Ishikawa (cell line): ENCODE data around the gene DNAH8.

Source experiments
- CREB1 ChIP-seq: IDR thresholded peaks from 2 replicates; pipeline ENCODE4 v1.6.1; 2012; ENCODE audit warnings: low read depth
- EP300 ChIP-seq: IDR thresholded peaks from 2 replicates; pipeline ENCODE4 v1.6.1; 2012; ENCODE audit warnings: borderline replicate concordance
- NFIC ChIP-seq: IDR thresholded peaks from 2 replicates; pipeline ENCODE4 v1.6.1; 2012
- RAD21 ChIP-seq: IDR thresholded peaks from 2 replicates; pipeline ENCODE4 v1.6.1; 2012; ENCODE audit warnings: low read depth
- TAF1 ChIP-seq: IDR thresholded peaks from 2 replicates; pipeline ENCODE4 v1.6.1; 2012; ENCODE audit warnings: low read depth, mild to moderate bottlenecking
- YY1 ChIP-seq: IDR thresholded peaks from 2 replicates; pipeline ENCODE4 v1.6.1; 2012; ENCODE audit warnings: low read depth
- ZBTB7A ChIP-seq: IDR thresholded peaks from 2 replicates; pipeline ENCODE4 v1.6.1; 2012; ENCODE audit warnings: low read depth
- TF ChIP-seq, protein P1 (sequence below): IDR thresholded peaks from 2 replicates; pipeline ENCODE4 v1.6.1; 2012
- TF ChIP-seq, protein P2 (sequence below): IDR thresholded peaks from 2 replicates; pipeline ENCODE4 v1.6.1; 2012

DNA sequence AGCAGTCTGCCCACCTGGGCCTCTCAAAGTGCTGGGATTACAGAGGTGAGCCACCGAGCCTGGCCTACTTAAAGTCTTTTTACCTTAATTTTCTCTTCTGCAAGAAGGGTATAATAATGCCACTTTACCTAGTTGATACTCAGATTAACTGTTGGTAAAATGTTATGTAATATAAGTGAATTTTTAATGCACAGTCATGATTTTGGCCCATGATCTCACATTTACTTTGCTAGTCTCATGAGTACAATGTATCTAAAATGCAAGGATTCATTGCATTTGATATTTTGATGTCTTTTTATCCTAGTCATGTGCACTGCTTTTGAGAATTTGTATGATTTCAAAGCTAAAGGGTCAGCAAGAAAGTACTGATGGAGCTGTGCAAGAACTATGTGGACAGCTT, 13.1 kb downstream of the DNAH8 start:
- TF ChIP-seq, protein P1, sequence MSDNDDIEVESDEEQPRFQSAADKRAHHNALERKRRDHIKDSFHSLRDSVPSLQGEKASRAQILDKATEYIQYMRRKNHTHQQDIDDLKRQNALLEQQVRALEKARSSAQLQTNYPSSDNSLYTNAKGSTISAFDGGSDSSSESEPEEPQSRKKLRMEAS, result no peak
- TF ChIP-seq YY1, result no peak
- no peak for TF ChIP-seq RAD21
- no peak for TF ChIP-seq CREB1
- no peak for TF ChIP-seq NFIC
- TF ChIP-seq EP300, result no peak
- no peak for TF ChIP-seq ZBTB7A
- TF ChIP-seq, protein P2, sequence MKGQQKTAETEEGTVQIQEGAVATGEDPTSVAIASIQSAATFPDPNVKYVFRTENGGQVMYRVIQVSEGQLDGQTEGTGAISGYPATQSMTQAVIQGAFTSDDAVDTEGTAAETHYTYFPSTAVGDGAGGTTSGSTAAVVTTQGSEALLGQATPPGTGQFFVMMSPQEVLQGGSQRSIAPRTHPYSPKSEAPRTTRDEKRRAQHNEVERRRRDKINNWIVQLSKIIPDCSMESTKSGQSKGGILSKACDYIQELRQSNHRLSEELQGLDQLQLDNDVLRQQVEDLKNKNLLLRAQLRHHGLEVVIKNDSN, result no peak
- TF ChIP-seq TAF1, result no peak
